Hepatocyte (in vitro differentiated cells): ENCODE data around the gene ICAM1.

Experiments
- CTCF ChIP-seq: fragments of 200-600 bp; sonication (generic); IDR thresholded peaks from 2 replicates; pipeline ENCODE4 v1.5.1; 2016; ENCODE audit warnings: antibody characterized with exemption, mild to moderate bottlenecking; ENCODE audit not compliant: poor library complexity
- EZH2 ChIP-seq: fragments of 200-600 bp; sonication (generic); IDR thresholded peaks from 2 replicates; pipeline ENCODE4 v1.6.1; 2016; ENCODE audit warnings: antibody characterized with exemption, mild to moderate bottlenecking, borderline replicate concordance
- EZH2phosphoT487 ChIP-seq: fragments of 200-600 bp; sonication (generic); IDR thresholded peaks from one replicate; pipeline ENCODE4 v1.6.1; 2018; ENCODE audit warnings: antibody characterized with exemption, mild to moderate bottlenecking, low read depth, moderate library complexity; ENCODE audit not compliant: unreplicated experiment, severe bottlenecking

- no peak for TF ChIP-seq CTCF
- no peak for TF ChIP-seq EZH2phosphoT487
- TF ChIP-seq EZH2, result no peak
Measured at GRCh38 chr19:10334588-10335351, 63.9 kb downstream of the ICAM1 start.
